Heart right ventricle (tissue), 16 donors: ENCODE results near the gene ALK. TPM values are rescaled to one million over a fixed set of nuclear protein-coding genes. Genes with fewer than 3 reads are reported as not detected.

Experiments used
- ATAC-seq, 8 donors: fragments of 200-7000 bp; cut with Tn5 transposase; one replicate each; pipeline ENCODE4 v1.9.1; 2020; ENCODE audit warnings: mild to moderate bottlenecking in 8 of 8, moderate library complexity in 8 of 8, moderate number of reproducible peaks in 1 of 8
- DNase-seq, 2 donors: peaks; one replicate each; pipeline ENCODE4 v3.0.0-alpha.2; 2020
- H3K27ac ChIP-seq, 10 donors: fragments of 200-600 bp; sonication (generic) in 2 of 10; one replicate each; pipeline versions ENCODE4 v1.5.0 to v1.8.0; 2020 to 2022; ENCODE audit warnings: mild to moderate bottlenecking in 3 of 10
- H3K27me3 ChIP-seq, 7 donors: fragments of 200-600 bp; one replicate each; pipeline ENCODE4 v1.8.0; 2021 to 2022; ENCODE audit warnings: mild to moderate bottlenecking in 2 of 7
- H3K36me3 ChIP-seq, 9 donors: fragments of 200-600 bp; sonication (generic) in 1 of 9; one replicate each; pipeline versions ENCODE4 v1.5.0 to v1.8.0; 2020 to 2022; ENCODE audit warnings: mild to moderate bottlenecking in 2 of 9
- H3K4me1 ChIP-seq, 9 donors: fragments of 200-600 bp; sonication (generic) in 1 of 9; one replicate each; pipeline versions ENCODE4 v1.5.0 to v1.8.0; 2020 to 2022; ENCODE audit warnings: mild to moderate bottlenecking in 4 of 9
- H3K4me3 ChIP-seq, 10 donors: fragments of 200-600 bp; sonication (generic) in 2 of 10; one replicate each; pipeline versions ENCODE4 v1.5.0 to v1.8.0; 2020 to 2022; ENCODE audit warnings: mild to moderate bottlenecking in 7 of 10, moderate library complexity in 2 of 10
- H3K9me3 ChIP-seq, 11 donors: fragments of 200-600 bp in 10 of 11; sonication (generic) in 2 of 11; one replicate each; pipeline versions ENCODE4 v1.5.0 to v1.8.0; 2013 to 2022; ENCODE audit warnings: mild to moderate bottlenecking in 2 of 11, control low read depth in 1 of 11, moderate library complexity in 1 of 11
- WGBS, 2 donors: extraction: QIAGEN DNeasy Blood & Tissue Kit; methylation state at CpG; one replicate each; pipeline ENCODE4 v1.1.7; 2013; ENCODE audit warnings: inconsistent platforms in 1 of 2; 5-methylcytosine and 5-hydroxymethylcytosine counted together
- intact Hi-C, 10 donors: fragments of 100-400 bp; cut with DNase I; formaldehyde crosslinking; loops; one replicate each; pipeline versions ENCODE4 v1.11.1 to v1.14.2; 2022
- polyA plus RNA-seq, 2 donors: library from polyadenylated mRNA; stranded (reverse); fragments of 200-250 nt; gene quantifications; one replicate each; pipeline ENCODE4 v1.2.3, GENCODE V29; 2013
- total RNA-seq, 10 donors: library from RNA; stranded (reverse); fragmentation: NEBNext Ultra II Directional in 3 of 10; extraction: Animal tissue kit (Norgen Biotek cat#: 25700) in 3 of 10; gene quantifications; one replicate each; pipeline versions ENCODE4 v1.2.1 to v1.2.4, GENCODE V29; 2021 to 2023
- TF ChIP-seq, protein P1 (sequence below), 9 donors: fragments of 200-600 bp; sonication (generic) in 2 of 9; IDR thresholded peaks; one replicate each; pipeline versions ENCODE4 v1.5.0 to v1.8.0; 2021 to 2022; ENCODE audit warnings: antibody characterized with exemption in 9 of 9, mild to moderate bottlenecking in 5 of 9, moderate library complexity in 1 of 9
- donor health status: Arrhythmogenic right ventricular cardiomyopathy.
- donor health status: ischemic (EF 13 %, LVEDD 7.1; RV severe dilation, severe dysfunction).
- donor health status: healthy with polysubstance abuse.
- donor health status: DM: no; HTN: yes; CAD: no.
- donor health status: DM: no; HTN: no; CAD: no.
- donor health status: ischemic (EF 25% LVEDD 6.9; RV normal size, moderate dysfunction).
- donor health status: ischemic (EF 25% LVEDD 5.7; RV mildly dilated, moderate dysfunction).
- donor health status: healthy.
- donor health status: DM: yes; HTN: yes; CAD: no.
- donor health status: Ischemic cardiomyopathy.
- donor health status: ischemic (EF 35%, LVEDD 5.7; RV mildly dilated, moderate dysfunction).
- donor health status: nonischemic (EF 11% LVEDD 7.7; RV severe dilation, severe dysfunction).
- donor health status: DM: yes; HTN: yes; CAD: no.
- donor health status: PGD.
- donor health status: ischemic (EF 29% LVEDD 5.4; RV normal size, mild dysfunction).
- donor health status: nonischemic (EF 23%, LVEDD 6.1; RV moderate dilation, normal function).

Gene ALK
- total and polyA plus RNA-seq, 12 donors = 0.01 to 0.24 (median 0.08) TPM; not detected in 7

DNA sequence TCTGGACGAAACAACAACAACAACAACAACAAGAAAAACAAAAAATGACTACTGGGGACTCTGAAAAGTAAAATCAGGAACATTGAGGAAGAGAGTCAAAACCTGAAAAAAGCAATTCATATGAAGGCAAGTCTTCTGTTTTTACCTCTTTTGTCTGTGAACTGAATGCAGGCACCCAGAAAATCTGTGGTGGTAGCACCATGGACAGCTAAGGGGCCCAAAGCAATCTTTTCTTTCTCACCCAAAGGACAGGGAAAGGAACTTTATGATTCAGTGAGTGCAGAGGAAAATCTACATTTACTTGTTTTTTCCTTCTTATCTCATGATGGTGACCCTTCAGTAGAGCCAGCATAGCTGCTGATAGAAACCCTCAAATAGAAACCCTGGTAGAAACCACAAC is 10.4 kb downstream of the ALK start:
- DNase-seq = no peak
- Histone ChIP-seq H3K4me1 (no peaks in the 10 kb centered on the region), H3K36me3 (no peaks in the 10 kb centered on the region), H3K27ac (no peak overlapping the region), H3K4me3 (no peak overlapping the region), H3K27me3 (peaks cover 0 to 49% (median 22%) of the 10 kb centered on the region in 7 donors), H3K9me3 (peaks cover 0 to 12% (median 0%) of the 10 kb centered on the region in 11 donors)
- intact Hi-C loops = no loop called here
- ATAC-seq = no peak
- TF ChIP-seq, protein P1, sequence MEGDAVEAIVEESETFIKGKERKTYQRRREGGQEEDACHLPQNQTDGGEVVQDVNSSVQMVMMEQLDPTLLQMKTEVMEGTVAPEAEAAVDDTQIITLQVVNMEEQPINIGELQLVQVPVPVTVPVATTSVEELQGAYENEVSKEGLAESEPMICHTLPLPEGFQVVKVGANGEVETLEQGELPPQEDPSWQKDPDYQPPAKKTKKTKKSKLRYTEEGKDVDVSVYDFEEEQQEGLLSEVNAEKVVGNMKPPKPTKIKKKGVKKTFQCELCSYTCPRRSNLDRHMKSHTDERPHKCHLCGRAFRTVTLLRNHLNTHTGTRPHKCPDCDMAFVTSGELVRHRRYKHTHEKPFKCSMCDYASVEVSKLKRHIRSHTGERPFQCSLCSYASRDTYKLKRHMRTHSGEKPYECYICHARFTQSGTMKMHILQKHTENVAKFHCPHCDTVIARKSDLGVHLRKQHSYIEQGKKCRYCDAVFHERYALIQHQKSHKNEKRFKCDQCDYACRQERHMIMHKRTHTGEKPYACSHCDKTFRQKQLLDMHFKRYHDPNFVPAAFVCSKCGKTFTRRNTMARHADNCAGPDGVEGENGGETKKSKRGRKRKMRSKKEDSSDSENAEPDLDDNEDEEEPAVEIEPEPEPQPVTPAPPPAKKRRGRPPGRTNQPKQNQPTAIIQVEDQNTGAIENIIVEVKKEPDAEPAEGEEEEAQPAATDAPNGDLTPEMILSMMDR (IDR thresholded peaks at IDR 0.05) = no peak
- 61 to 82% methylated on average over 1 of the region's 1 CpG for WGBS, 2 donors

DNA sequence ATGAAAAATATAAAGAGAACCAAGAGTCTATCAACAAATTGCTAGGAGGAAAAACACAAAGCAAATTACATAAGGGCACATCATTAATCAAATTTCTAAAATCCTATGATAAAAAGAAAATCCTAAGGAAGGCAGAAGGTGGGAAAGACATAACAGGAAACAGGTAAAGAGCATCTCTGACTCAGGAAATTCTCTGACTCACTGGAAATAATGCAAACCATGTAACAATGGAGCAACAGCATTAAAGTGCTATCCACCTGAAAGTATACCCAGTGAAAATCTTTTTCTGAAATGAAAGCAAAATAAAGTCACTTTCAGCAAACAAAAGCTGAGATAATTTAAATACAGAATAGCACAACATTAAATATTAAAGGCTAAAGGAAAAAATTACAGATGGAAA is 10.9 kb downstream of the ALK start:
- DNase-seq (no peak), ATAC-seq (no peak)
- Histone ChIP-seq H3K27ac (no peak overlapping the region), H3K9me3 (peaks cover 0 to 12% (median 0%) of the 10 kb centered on the region in 11 donors), H3K4me1 (no peaks in the 10 kb centered on the region), H3K36me3 (no peaks in the 10 kb centered on the region), H3K4me3 (no peak overlapping the region), H3K27me3 (peaks cover 0 to 49% (median 17%) of the 10 kb centered on the region in 7 donors)
- intact Hi-C loops = no loop called here
- TF ChIP-seq, protein P1 (IDR thresholded peaks at IDR 0.05) = no peak

DNA sequence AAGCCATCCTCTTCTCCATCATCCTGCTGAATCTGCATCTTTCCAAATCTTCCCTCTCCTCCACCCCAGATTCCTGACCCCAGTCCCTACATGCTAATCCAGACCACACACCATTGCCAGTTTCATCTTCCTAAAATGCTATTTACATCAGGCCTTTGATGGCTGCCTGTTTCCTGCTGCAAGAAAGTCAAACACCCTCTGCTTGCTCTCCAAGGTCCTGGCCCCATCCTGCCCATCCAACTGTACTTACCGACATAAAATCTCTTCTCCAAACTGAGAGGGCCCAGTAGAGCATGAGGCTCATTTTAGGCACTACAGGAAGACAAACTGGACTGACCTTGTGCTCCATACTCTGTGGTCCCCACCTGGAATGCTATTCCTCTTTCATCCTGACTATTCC is 19.0 kb downstream of the ALK start:
- no peaks in the 10 kb centered on the region for H3K4me1 ChIP-seq
- ATAC-seq (no peak), DNase-seq (no peak)
- peaks cover 0 to 2% (median 0%) of the 10 kb centered on the region in 11 donors for H3K9me3 ChIP-seq
- H3K36me3 ChIP-seq = no peaks in the 10 kb centered on the region
- no peak overlapping the region for H3K4me3 ChIP-seq
- no peak overlapping the region for H3K27ac ChIP-seq
- H3K27me3 ChIP-seq = peaks cover 0 to 78% (median 49%) of the 10 kb centered on the region in 7 donors
- TF ChIP-seq, protein P1 (IDR thresholded peaks at IDR 0.05) = no peak
- intact Hi-C loops = no loop called here
- WGBS, 2 donors = 25% methylated on average over 1 of the region's 1 CpG

DNA sequence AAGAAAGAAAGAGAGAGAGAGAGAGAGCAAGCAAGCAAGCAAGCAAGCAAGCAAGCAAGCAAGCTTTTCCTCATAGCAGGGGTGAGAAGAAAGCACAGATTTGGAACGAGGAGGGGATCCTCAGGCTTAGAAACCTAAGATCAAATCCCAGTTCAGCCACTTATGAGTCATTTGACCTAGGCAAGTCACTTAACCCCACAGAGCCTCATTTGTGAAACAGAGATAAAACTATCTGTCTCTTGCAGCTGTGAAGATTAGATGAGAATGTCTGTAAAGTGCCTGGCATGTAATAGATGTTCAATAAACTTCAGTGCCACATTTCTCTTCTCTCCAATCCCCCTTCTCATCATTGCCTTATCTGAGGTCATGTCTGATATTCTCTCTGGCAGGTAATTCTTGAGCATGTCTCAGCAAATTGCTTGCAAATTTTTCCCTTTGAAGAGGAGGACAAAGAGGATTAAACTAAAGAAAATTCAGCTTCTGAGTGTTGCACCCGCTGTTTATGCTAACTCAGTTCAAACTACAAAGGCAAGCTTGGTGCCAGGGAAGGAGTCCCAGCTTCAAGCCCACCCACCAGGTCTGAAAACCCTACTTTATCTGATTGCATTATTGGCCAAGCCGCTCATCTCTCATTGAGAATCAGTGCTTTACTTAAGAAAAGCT is 20.3 kb downstream of the ALK start:
- WGBS, 2 donors = 8 to 15% methylated on average over 3 of the region's 3 CpGs
- Histone ChIP-seq H3K27ac (no peak overlapping the region), H3K4me1 (no peaks in the 10 kb centered on the region), H3K36me3 (no peaks in the 10 kb centered on the region), H3K27me3 (peaks cover 0 to 87% (median 54%) of the 10 kb centered on the region in 7 donors), H3K9me3 (peaks cover 0 to 2% (median 0%) of the 10 kb centered on the region in 11 donors), H3K4me3 (no peak overlapping the region)
- DNase-seq (no peak), ATAC-seq (no peak)
- intact Hi-C loops = no loop called here
- TF ChIP-seq, protein P1 (IDR thresholded peaks at IDR 0.05) = no peak
